PC-3 (cell line): ENCODE measurements around the gene ENKD1. TPM values are rescaled to one million over a fixed set of nuclear protein-coding genes. Genes with fewer than 3 reads are reported as not detected.
A peak's percentile ranks its signal among the peaks of the same experiment; 100 is the strongest.

Source experiments
- ATAC-seq: fragments of 200-7000 bp; cut with Tn5 transposase; 2 replicates; pipeline ENCODE4 v1.9.1; 2020; ENCODE audit warnings: mild to moderate bottlenecking, moderate library complexity
- BruUV-seq: library from RNA; stranded (reverse); fragments of 400-500 nt; replicated peaks from 2 replicates; lab custom pipeline; 2021; lab: Mats Ljungman, UMichigan
- CTCF ChIA-PET: fragments of 300-600 bp; sonication (Branson Sonifier 250); formaldehyde crosslinking; loops from one replicate; lab custom pipeline; 2022; ENCODE audit warnings: antibody characterized with exemption; lab: Charles Lee
- POLR2A ChIA-PET: fragments of 300-600 bp; sonication (Branson Sonifier 250); formaldehyde crosslinking; loops from one replicate; lab custom pipeline; 2022; ENCODE audit warnings: antibody characterized with exemption; ENCODE audit not compliant: unreplicated experiment; lab: Charles Lee
- DNase-seq: peaks from one replicate; pipeline ENCODE4 v3.0.0-alpha.2; 2015
- H2AFZ ChIP-seq: fragments of 300-600 bp; sonication (generic); 2 replicates; pipeline ENCODE4 v1.6.0; 2016; ENCODE audit warnings: antibody characterized with exemption, low read length
- H3F3A ChIP-seq: fragments of 300-600 bp; sonication (generic); one replicate; pipeline ENCODE4 v1.6.0; 2017; ENCODE audit warnings: antibody characterized with exemption, low read length, control low read depth, mild to moderate bottlenecking; ENCODE audit not compliant: unreplicated experiment
- H3K27ac ChIP-seq: fragments of 300-600 bp; sonication (generic); 2 replicates; pipeline ENCODE4 v1.5.1; 2016; ENCODE audit warnings: mild to moderate bottlenecking, low read length
- H3K27me3 ChIP-seq: fragments of 300-600 bp; sonication (generic); 2 replicates; pipeline ENCODE4 v1.6.1; 2016; ENCODE audit warnings: low read length, mixed read lengths
- H3K36me3 ChIP-seq: fragments of 300-600 bp; sonication (generic); 2 replicates; pipeline ENCODE4 v1.6.1; 2016; ENCODE audit warnings: low read depth, mixed run types, low read length, mixed read lengths
- H3K4me1 ChIP-seq: fragments of 300-600 bp; sonication (generic); 2 replicates; pipeline ENCODE4 v1.5.1; 2016; ENCODE audit warnings: low read length; ENCODE audit not compliant: insufficient read depth
- H3K4me2 ChIP-seq: fragments of 300-600 bp; sonication (generic); 2 replicates; pipeline ENCODE4 v1.6.0; 2016; ENCODE audit warnings: low read length
- H3K4me3 ChIP-seq: fragments of 300-600 bp; sonication (generic); 2 replicates; pipeline ENCODE4 v1.5.1; 2016; ENCODE audit warnings: mild to moderate bottlenecking, low read length, mixed read lengths
- H3K79me2 ChIP-seq: fragments of 300-600 bp; sonication (generic); 2 replicates; pipeline ENCODE4 v1.6.1; 2017; ENCODE audit warnings: low read length, mixed read lengths
- H3K9ac ChIP-seq: fragments of 300-600 bp; sonication (generic); 2 replicates; pipeline ENCODE4 v1.6.0; 2016; ENCODE audit warnings: mild to moderate bottlenecking, low read length
- H3K9me2 ChIP-seq: fragments of 300-600 bp; sonication (generic); replicated peaks from 2 replicates; pipeline ENCODE4 v1.6.1; 2016; ENCODE audit warnings: mixed run types, low read length, mixed read lengths
- H3K9me3 ChIP-seq: fragments of 300-600 bp; sonication (generic); 2 replicates; pipeline ENCODE4 v1.6.1; 2016; ENCODE audit warnings: low read length, mixed read lengths
- H4K20me1 ChIP-seq: fragments of 300-600 bp; sonication (generic); 2 replicates; pipeline ENCODE4 v1.6.1; 2016; ENCODE audit warnings: low read length, mixed read lengths
- CTCF ChIP-seq: fragments of 300-600 bp; sonication (generic); conservative IDR thresholded peaks from 2 replicates; pipeline ENCODE4 v1.5.1; 2017; ENCODE audit warnings: antibody characterized with exemption, low read depth, mild to moderate bottlenecking, low read length
- EZH2 ChIP-seq: fragments of 300-600 bp; sonication (generic); IDR thresholded peaks from one replicate; pipeline ENCODE4 v1.6.1; 2017; ENCODE audit warnings: antibody characterized with exemption, mild to moderate bottlenecking, low read length; ENCODE audit not compliant: unreplicated experiment
- EZH2phosphoT487 ChIP-seq: fragments of 300-600 bp; sonication (generic); IDR thresholded peaks from 2 replicates; pipeline ENCODE4 v1.6.1; 2018; ENCODE audit warnings: mild to moderate bottlenecking, antibody characterized with exemption, low read length, borderline replicate concordance
- intact Hi-C: fragments of 100-400 bp; cut with micrococcal nuclease; formaldehyde crosslinking; loops from 2 replicates; pipeline ENCODE4 v1.9.0; 2023
- total RNA-seq: library from RNA; depleted of rRNA; stranded (reverse); fragments of >200 nt; gene quantifications from 2 replicates; pipeline ENCODE4 v1.2.3, GENCODE V29; 2014

Gene ENKD1
- total RNA-seq, 1 experiment from 2014 or later: 19.4 TPM

GRCh38 chr16:67660564-67661028, 6.0 kb downstream of the ENKD1 start, which contains the start of gene PARD6A:
PARD6A (plus strand) TSS chr16:67660960; CDS start chr16:67661039, 79 bp downstream.
- no peak for TF ChIP-seq EZH2
- TF ChIP-seq CTCF: no peak
- TF ChIP-seq EZH2phosphoT487: no peak
- Histone ChIP-seq H3K4me3 (peak within 1 kb of the TSS; percentile 91), H3K36me3 (no peaks in the 10 kb centered on the region), H3K27ac (peak within 1 kb of the TSS; percentile 70), H3K27me3 (no peaks in the 10 kb centered on the region), H3K9ac (peak within 1 kb of the TSS; percentile 82), H4K20me1 (no peaks in the 10 kb centered on the region), H3K79me2 (peaks cover 11% of the 10 kb centered on the region), H3K4me1 (peaks cover 6% of the 10 kb centered on the region; the same call in 1 of the 2 replicates), H3K9me2 (no peaks in the 10 kb centered on the region), H2AFZ (peak within 1 kb of the TSS; percentile 100), H3K4me2 (peak within 1 kb of the TSS; percentile 100), H3F3A (peaks cover 3% of the 10 kb centered on the region), H3K9me3 (no peaks in the 10 kb centered on the region)
- POLR2A ChIA-PET: interaction anchor here (1.0 kb wide), 1 partner anchor 156 kb away, joined by 19 read pairs; no protein-coding TSS in a partner anchor
- ATAC-seq: peak; percentile 81
- intact Hi-C loops: loop anchor here (2.0 kb wide), 1 partner anchor 98 kb away; the partner anchor contains the start of gene CTCF
- peak; percentile 95 for DNase-seq
- CTCF ChIA-PET: interaction anchor here (0.6 to 1.5 kb wide), 2 partner anchors 97 to 98 kb away, joined by 4 read pairs; partner anchors contain the start of gene CTCF
- TSS peak; percentile 55 for BruUV-seq

- no peaks in the 10 kb centered on the region for H3K27me3 ChIP-seq
- TSS peak; percentile 46 for BruUV-seq
These were observed 6.6 kb downstream of the ENKD1 start, which contains the start of gene ACD for GRCh38 chr16:67659675-67660563. ACD (minus strand) TSS chr16:67660260; CDS start chr16:67660220, 40 bp downstream.

More at GRCh38 chr16:67659675-67660563, 6.6 kb downstream of the ENKD1 start, which contains the start of gene ACD:
- no peaks in the 10 kb centered on the region for H3K9me2 ChIP-seq
- H3K4me2 ChIP-seq: peak within 1 kb of the TSS; percentile 100
- peaks cover 6% of the 10 kb centered on the region; the same call in 1 of the 2 replicates for H3K4me1 ChIP-seq
- H3K27ac ChIP-seq: peak within 1 kb of the TSS; percentile 70
- TF ChIP-seq EZH2 (no peak), CTCF (no peak), EZH2phosphoT487 (no peak)
- H3K4me3 ChIP-seq: peak within 1 kb of the TSS; percentile 91
- POLR2A ChIA-PET: interaction anchor here (0.6 to 1.0 kb wide), 4 partner anchors 98 to 370 kb away, joined by 3 to 19 read pairs (median 6); no protein-coding TSS in a partner anchor
- H3K79me2 ChIP-seq: peaks cover 11% of the 10 kb centered on the region
- DNase-seq (peak; percentile 92), ATAC-seq (peak; percentile 63)
- intact Hi-C loops: loop anchor here (2.0 kb wide), 1 partner anchor 97 kb away; the partner anchor contains the start of gene CTCF
- peak within 1 kb of the TSS; percentile 100 for H2AFZ ChIP-seq
- H3K9ac ChIP-seq: peak within 1 kb of the TSS; percentile 82
- peaks cover 3% of the 10 kb centered on the region for H3F3A ChIP-seq
- H4K20me1 ChIP-seq: no peaks in the 10 kb centered on the region
- no peaks in the 10 kb centered on the region for H3K9me3 ChIP-seq
- CTCF ChIA-PET: interaction anchor here (0.6 to 1.5 kb wide), 3 partner anchors 96 to 139 kb away, joined by 3 to 4 read pairs (median 4); partner anchors contain the start of gene CTCF
- H3K36me3 ChIP-seq: no peaks in the 10 kb centered on the region
